Epithelial cell of proximal tubule (primary cell): Measurements from ENCODE around the gene RHBDL3. TPM values are rescaled to one million over a fixed set of nuclear protein-coding genes. Genes with fewer than 3 reads are reported as not detected.
"Not testable (repeated sequence)": the region's sequence is repeated elsewhere in the genome, so short reads cannot be mapped to it uniquely, and the experiment has no call there.

Experiments used
- DNase-seq: peaks from one replicate; pipeline ENCODE4 v3.0.0-alpha.2; 2011; ENCODE audit warnings: low read depth
- H3K4me3 ChIP-seq: 2 replicates; pipeline ENCODE4 v1.5.1; 2011; ENCODE audit warnings: low read depth, mild to moderate bottlenecking, low read length
- CTCF ChIP-seq: conservative IDR thresholded peaks from 2 replicates; pipeline ENCODE4 v1.5.1; 2012; ENCODE audit warnings: low read depth, mild to moderate bottlenecking, low read length
- total RNA-seq: library from RNA; depleted of rRNA; stranded (reverse); fragments of >200 nt; gene quantifications from 2 replicates; pipeline ENCODE4 v1.2.3, GENCODE V29; 2015

Gene RHBDL3
- total RNA-seq, 1 donor from 2014 or later: not detected

GRCh38 chr17:32305049-32305448, 39.4 kb downstream of the RHBDL3 start:
- no peak for TF ChIP-seq CTCF
- DNase-seq: no peak
- H3K4me3 ChIP-seq: no peak overlapping the region

GRCh38 chr17:32307658-32308057, 42.0 kb downstream of the RHBDL3 start:
- DNase-seq: no peak
- TF ChIP-seq CTCF: no peak
- H3K4me3 ChIP-seq: no peak overlapping the region

- no peak for TF ChIP-seq CTCF
- H3K4me3 ChIP-seq: no peak overlapping the region
- DNase-seq: no peak
These were observed 45.5 kb downstream of the RHBDL3 start for GRCh38 chr17:32311028-32311536.

DNA sequence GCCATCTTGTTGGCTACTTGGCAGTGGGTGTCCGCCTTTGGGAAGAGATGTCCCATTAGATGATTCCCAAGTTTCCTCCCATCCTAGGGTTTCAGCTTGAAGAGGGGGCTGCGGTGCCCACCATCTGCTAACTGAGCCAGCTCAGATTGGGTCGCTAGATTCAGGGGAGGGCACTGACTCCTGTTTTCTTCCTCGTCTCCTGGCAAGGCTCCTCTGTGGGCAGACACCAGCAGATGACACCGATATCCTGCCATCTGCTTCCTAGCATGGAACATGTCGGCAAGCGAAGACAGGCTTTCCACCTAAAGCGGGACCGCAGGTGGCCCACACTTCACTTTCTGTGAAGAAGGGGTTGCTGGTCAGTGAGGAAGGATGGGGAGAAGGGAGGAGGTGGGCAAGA, 49.0 kb downstream of the RHBDL3 start:
- DNase-seq: no peak
- no peak overlapping the region for H3K4me3 ChIP-seq
- no peak for TF ChIP-seq CTCF

GRCh38 chr17:32315171-32315570, 49.5 kb downstream of the RHBDL3 start:
- no peak for DNase-seq
- no peak for TF ChIP-seq CTCF
- no peak overlapping the region for H3K4me3 ChIP-seq

DNA sequence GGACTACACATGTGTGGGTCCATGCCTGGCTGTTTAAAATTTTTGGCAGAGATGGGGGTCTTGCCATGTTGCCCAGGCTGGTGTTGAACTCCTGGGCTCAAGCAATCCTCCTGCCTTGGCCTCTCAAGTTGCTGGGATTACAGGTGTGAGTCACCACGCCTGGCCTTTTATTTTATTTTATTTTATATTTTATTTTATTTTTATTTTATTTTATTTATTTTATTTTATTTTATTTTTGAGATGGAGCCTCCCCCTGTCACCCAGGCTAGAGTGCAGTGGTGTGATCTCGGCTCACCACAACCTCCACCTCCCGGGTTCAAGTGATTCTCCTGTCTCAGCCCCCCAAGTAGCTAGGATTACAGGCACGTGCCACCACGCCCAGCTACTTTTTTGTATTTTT, 51.0 kb downstream of the RHBDL3 start:
- H3K4me3 ChIP-seq: not testable (repeated sequence)

GRCh38 chr17:32317353-32317752, 51.7 kb downstream of the RHBDL3 start:
- no peak overlapping the region for H3K4me3 ChIP-seq
- no peak for DNase-seq
- no peak for TF ChIP-seq CTCF

More for the DNA sequence above, 51.0 kb downstream of the RHBDL3 start:
- not testable (repeated sequence) for DNase-seq
